Rectal smooth muscle tissue (tissue), 1 donor: ENCODE measurements around the gene DNMT1.
"Not testable (repeated sequence)": the region's sequence is repeated elsewhere in the genome, so short reads cannot be mapped to it uniquely, and the experiment has no call there.

Source experiments
- H3K27ac ChIP-seq: one replicate; pipeline ENCODE4 v1.7.0; 2013; ENCODE audit warnings: low read depth, low read length, inconsistent platforms
- H3K27me3 ChIP-seq: one replicate; pipeline ENCODE4 v1.7.0; 2013; ENCODE audit warnings: low read length; ENCODE audit not compliant: control insufficient read depth, insufficient read depth
- H3K36me3 ChIP-seq: one replicate; pipeline ENCODE4 v1.7.0; 2013; ENCODE audit warnings: low read length; ENCODE audit not compliant: control insufficient read depth, insufficient read depth
- H3K4me1 ChIP-seq: one replicate; pipeline ENCODE4 v1.7.0; 2013; ENCODE audit warnings: low read length; ENCODE audit not compliant: control insufficient read depth, insufficient read depth
- H3K4me3 ChIP-seq: one replicate; pipeline ENCODE4 v1.7.0; 2013; ENCODE audit warnings: low read length
- H3K9ac ChIP-seq: one replicate; pipeline ENCODE4 v1.7.0; 2013; ENCODE audit warnings: low read length

DNMT1 gene

GRCh38 chr19:10166501-10166900, 28.3 kb downstream of the DNMT1 start:
- H3K27me3 ChIP-seq, H3K4me3 ChIP-seq, H3K27ac ChIP-seq, H3K9ac ChIP-seq, H3K4me1 ChIP-seq: not testable (repeated sequence)
- peaks cover 18% of the 10 kb centered on the region for H3K36me3 ChIP-seq

GRCh38 chr19:10166046-10166445, 28.7 kb downstream of the DNMT1 start:
- H3K9ac ChIP-seq, result no peak overlapping the region
- H3K4me1 ChIP-seq, result no peaks in the 10 kb centered on the region
- no peaks in the 10 kb centered on the region for H3K27me3 ChIP-seq
- H3K4me3 ChIP-seq, result no peak overlapping the region
- H3K36me3 ChIP-seq, result peaks cover 21% of the 10 kb centered on the region
- H3K27ac ChIP-seq, result no peak overlapping the region

- H3K36me3 ChIP-seq, result peaks cover 30% of the 10 kb centered on the region
- no peaks in the 10 kb centered on the region for H3K27me3 ChIP-seq
- H3K4me1 ChIP-seq, result no peaks in the 10 kb centered on the region
- no peak overlapping the region for H3K9ac ChIP-seq
- no peak overlapping the region for H3K27ac ChIP-seq
- no peak overlapping the region for H3K4me3 ChIP-seq
Measured at GRCh38 chr19:10163536-10163935, 31.2 kb downstream of the DNMT1 start.

- no peak overlapping the region for H3K27ac ChIP-seq
- H3K4me3 ChIP-seq, result no peak overlapping the region
- no peak overlapping the region for H3K9ac ChIP-seq
- H3K36me3 ChIP-seq, result peaks cover 30% of the 10 kb centered on the region
- no peaks in the 10 kb centered on the region for H3K4me1 ChIP-seq
- no peaks in the 10 kb centered on the region for H3K27me3 ChIP-seq
Measured at GRCh38 chr19:10159610-10160009, 35.1 kb downstream of the DNMT1 start.

- no peak overlapping the region for H3K9ac ChIP-seq
- H3K27ac ChIP-seq, result no peak overlapping the region
- no peak overlapping the region for H3K4me3 ChIP-seq
- H3K27me3 ChIP-seq, result no peaks in the 10 kb centered on the region
- no peaks in the 10 kb centered on the region for H3K4me1 ChIP-seq
- peaks cover 37% of the 10 kb centered on the region for H3K36me3 ChIP-seq
Measured at GRCh38 chr19:10158485-10158884, 36.3 kb downstream of the DNMT1 start.

- Histone ChIP-seq H3K9ac (no peak overlapping the region), H3K36me3 (peaks cover 34% of the 10 kb centered on the region), H3K4me3 (no peak overlapping the region), H3K27ac (no peak overlapping the region), H3K27me3 (no peaks in the 10 kb centered on the region), H3K4me1 (no peaks in the 10 kb centered on the region)
Measured at GRCh38 chr19:10158071-10158470, 36.7 kb downstream of the DNMT1 start.

GRCh38 chr19:10155839-10156238, 38.9 kb downstream of the DNMT1 start:
- Histone ChIP-seq H3K9ac (no peak overlapping the region), H3K4me3 (no peak overlapping the region), H3K27me3 (no peaks in the 10 kb centered on the region), H3K27ac (no peak overlapping the region), H3K36me3 (peaks cover 44% of the 10 kb centered on the region), H3K4me1 (no peaks in the 10 kb centered on the region)

- Histone ChIP-seq H3K36me3 (peaks cover 44% of the 10 kb centered on the region), H3K9ac (no peak overlapping the region), H3K27ac (no peak overlapping the region), H3K4me3 (no peak overlapping the region), H3K27me3 (no peaks in the 10 kb centered on the region), H3K4me1 (no peaks in the 10 kb centered on the region)
Measured at GRCh38 chr19:10152100-10152499, 42.7 kb downstream of the DNMT1 start.

- H3K27me3 ChIP-seq, result no peaks in the 10 kb centered on the region
- no peak overlapping the region for H3K4me3 ChIP-seq
- H3K27ac ChIP-seq, result no peak overlapping the region
- H3K36me3 ChIP-seq, result peaks cover 46% of the 10 kb centered on the region
- H3K4me1 ChIP-seq, result no peaks in the 10 kb centered on the region
- H3K9ac ChIP-seq, result no peak overlapping the region
Measured at GRCh38 chr19:10151521-10151920, 43.2 kb downstream of the DNMT1 start.

GRCh38 chr19:10149427-10149826, 45.3 kb downstream of the DNMT1 start:
- no peak overlapping the region for H3K4me3 ChIP-seq
- H3K27me3 ChIP-seq, result no peaks in the 10 kb centered on the region
- H3K9ac ChIP-seq, result no peak overlapping the region
- H3K36me3 ChIP-seq, result peaks cover 46% of the 10 kb centered on the region
- H3K27ac ChIP-seq, result no peak overlapping the region
- no peaks in the 10 kb centered on the region for H3K4me1 ChIP-seq

- H3K4me3 ChIP-seq, result no peak overlapping the region
- no peaks in the 10 kb centered on the region for H3K27me3 ChIP-seq
- no peak overlapping the region for H3K27ac ChIP-seq
- H3K9ac ChIP-seq, result no peak overlapping the region
- peaks cover 47% of the 10 kb centered on the region for H3K36me3 ChIP-seq
- no peaks in the 10 kb centered on the region for H3K4me1 ChIP-seq
Measured at GRCh38 chr19:10146142-10146541, 48.6 kb downstream of the DNMT1 start.

- Histone ChIP-seq H3K9ac (no peak overlapping the region), H3K27ac (no peak overlapping the region), H3K36me3 (peaks cover 41% of the 10 kb centered on the region), H3K27me3 (no peaks in the 10 kb centered on the region), H3K4me3 (no peak overlapping the region), H3K4me1 (no peaks in the 10 kb centered on the region)
Measured at GRCh38 chr19:10145031-10145430, 49.7 kb downstream of the DNMT1 start.

- no peaks in the 10 kb centered on the region for H3K27me3 ChIP-seq
- no peak overlapping the region for H3K4me3 ChIP-seq
- no peak overlapping the region for H3K27ac ChIP-seq
- no peaks in the 10 kb centered on the region for H3K4me1 ChIP-seq
- no peak overlapping the region for H3K9ac ChIP-seq
- H3K36me3 ChIP-seq, result peaks cover 38% of the 10 kb centered on the region
Measured at GRCh38 chr19:10144361-10144760, 50.4 kb downstream of the DNMT1 start.
